Urinary bladder (tissue), 4 donors: Measurements from ENCODE around the gene PPP3CA. TPM values are rescaled to one million over a fixed set of nuclear protein-coding genes. Genes with fewer than 3 reads are reported as not detected.

Experiments used
- DNase-seq: peaks from one replicate; pipeline ENCODE4 v3.0.0-alpha.2; 2015; ENCODE audit errors: extremely low spot score
- H3K27ac ChIP-seq: one replicate; pipeline ENCODE4 v1.5.1; 2013; ENCODE audit warnings: low read depth, mild to moderate bottlenecking, moderate library complexity
- H3K36me3 ChIP-seq: one replicate; pipeline ENCODE4 v1.6.1; 2013; ENCODE audit warnings: mild to moderate bottlenecking, moderate library complexity; ENCODE audit not compliant: insufficient read depth
- H3K4me1 ChIP-seq: one replicate; pipeline ENCODE4 v1.6.1; 2013; ENCODE audit warnings: mild to moderate bottlenecking, moderate library complexity; ENCODE audit not compliant: insufficient read depth
- H3K4me3 ChIP-seq: one replicate; pipeline ENCODE4 v1.5.1; 2013; ENCODE audit warnings: low read depth, low read length
- WGBS: extraction: QIAGEN DNeasy Blood & Tissue Kit; methylation state at CpG from one replicate; pipeline ENCODE4 v1.1.7; 2013; 5-methylcytosine and 5-hydroxymethylcytosine counted together
- polyA plus RNA-seq: library from polyadenylated mRNA; stranded (reverse); fragments of 200-250 nt; gene quantifications from one replicate; pipeline ENCODE4 v1.2.3, GENCODE V29; 2013
- total RNA-seq: library from RNA; depleted of rRNA; stranded (reverse); fragments of >200 nt; gene quantifications from one replicate; pipeline ENCODE4 v1.2.3, GENCODE V29; 2014
- donor health status: healthy with polysubstance abuse.
- donor health status: healthy.

The PPP3CA gene
- total and polyA plus RNA-seq, 2 donors: 21.2 to 79.8 TPM

DNA sequence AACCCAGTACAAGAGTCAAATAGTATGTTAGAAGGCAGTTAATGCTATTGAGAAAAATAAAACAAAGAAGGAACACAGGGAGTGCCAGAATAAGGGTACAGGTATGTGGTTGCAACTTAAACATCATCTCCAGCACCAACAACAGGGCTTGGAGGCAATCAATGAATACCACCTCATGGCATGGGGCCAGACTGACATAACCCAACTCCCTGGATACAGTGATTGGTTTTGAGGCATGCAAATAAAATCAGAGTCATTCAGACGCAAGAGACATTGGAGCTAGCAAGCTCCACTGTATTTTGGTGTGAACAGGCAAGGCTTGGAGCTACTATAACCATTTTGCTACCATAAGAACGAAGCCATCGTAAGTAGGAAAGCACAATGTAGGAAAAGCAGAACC lies 56.7 kb downstream of the PPP3CA start:
- DNase-seq: no peak
- Histone ChIP-seq H3K27ac (no peak overlapping the region), H3K4me1 (peaks cover 1% of the 10 kb centered on the region), H3K36me3 (no peaks in the 10 kb centered on the region), H3K4me3 (no peak overlapping the region)
- WGBS: 95% methylated on average over 3 of the region's 3 CpGs

DNA sequence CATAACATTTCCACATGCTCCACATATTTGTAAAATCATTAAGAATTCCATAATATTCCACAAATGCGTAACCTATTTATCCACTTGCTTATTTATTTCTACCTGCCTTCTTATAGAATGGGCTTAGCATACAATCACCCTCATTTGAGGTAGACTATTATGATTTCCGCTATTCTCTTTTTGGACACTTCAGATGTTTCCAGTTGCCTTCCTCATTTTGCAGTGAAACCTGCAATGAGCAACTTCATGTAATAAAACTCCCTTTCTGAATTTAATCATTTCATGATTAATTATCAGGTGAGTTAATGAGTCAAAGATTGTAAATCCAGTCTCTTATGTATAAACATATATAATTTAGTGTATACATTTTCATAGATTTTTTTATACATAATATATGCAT lies 58.0 kb downstream of the PPP3CA start:
- 91% methylated on average over 2 of the region's 2 CpGs for WGBS
- H3K4me1 ChIP-seq: peaks cover 1% of the 10 kb centered on the region

DNA sequence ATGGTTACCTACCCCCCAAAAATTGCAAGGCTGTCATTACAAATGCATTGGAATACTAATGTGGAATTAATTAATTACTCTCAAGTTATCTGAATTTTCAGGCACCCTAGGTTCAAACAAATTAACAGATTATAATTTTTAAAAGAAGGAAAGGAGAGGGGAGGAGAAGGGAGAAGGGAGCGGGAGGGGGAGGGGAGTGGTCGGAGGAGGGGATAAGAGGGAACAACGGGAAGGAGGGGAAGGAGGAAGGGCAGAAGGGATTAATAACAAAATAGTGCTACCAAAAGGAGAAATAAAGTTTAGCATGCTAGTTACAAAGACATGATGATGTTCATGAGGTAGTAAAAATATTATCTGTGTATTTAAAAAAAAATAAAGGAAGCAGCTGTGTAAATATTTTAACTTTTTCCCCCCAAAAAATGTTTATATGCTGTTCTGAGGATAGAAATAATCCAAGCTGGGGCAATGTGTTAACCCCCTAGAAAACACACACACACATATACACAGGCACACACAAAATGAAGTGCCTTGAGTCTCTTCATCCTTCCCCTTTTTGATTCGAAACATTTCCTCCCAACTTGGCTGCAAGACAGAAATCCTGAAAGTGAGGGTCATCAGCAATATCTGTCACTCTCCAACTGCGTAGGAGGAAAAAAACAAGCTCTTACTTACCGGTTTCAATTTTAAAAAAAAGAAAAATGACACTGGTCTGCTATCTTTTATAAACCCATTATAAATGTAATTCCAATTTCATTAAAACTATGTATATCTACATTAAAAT lies 58.8 kb downstream of the PPP3CA start:
- 48% methylated on average over 6 of the region's 6 CpGs for WGBS
- Histone ChIP-seq H3K36me3 (no peaks in the 10 kb centered on the region), H3K4me3 (no peak overlapping the region)

More for the DNA sequence above, 58.0 kb downstream of the PPP3CA start:
- DNase-seq: no peak
- Histone ChIP-seq H3K27ac (no peak overlapping the region), H3K36me3 (no peaks in the 10 kb centered on the region), H3K4me3 (no peak overlapping the region)

GRCh38 chr4:101287324-101287723 lies 60.0 kb downstream of the PPP3CA start:
- no peaks in the 10 kb centered on the region for H3K36me3 ChIP-seq
- H3K4me1 ChIP-seq: peaks cover 1% of the 10 kb centered on the region
- H3K27ac ChIP-seq: no peak overlapping the region
- WGBS: 79% methylated on average over 2 of the region's 2 CpGs
- no peak overlapping the region for H3K4me3 ChIP-seq
- no peak for DNase-seq

More for the DNA sequence above, 58.8 kb downstream of the PPP3CA start:
- peaks cover 1% of the 10 kb centered on the region for H3K4me1 ChIP-seq
- DNase-seq: no peak
- no peak overlapping the region for H3K27ac ChIP-seq

DNA sequence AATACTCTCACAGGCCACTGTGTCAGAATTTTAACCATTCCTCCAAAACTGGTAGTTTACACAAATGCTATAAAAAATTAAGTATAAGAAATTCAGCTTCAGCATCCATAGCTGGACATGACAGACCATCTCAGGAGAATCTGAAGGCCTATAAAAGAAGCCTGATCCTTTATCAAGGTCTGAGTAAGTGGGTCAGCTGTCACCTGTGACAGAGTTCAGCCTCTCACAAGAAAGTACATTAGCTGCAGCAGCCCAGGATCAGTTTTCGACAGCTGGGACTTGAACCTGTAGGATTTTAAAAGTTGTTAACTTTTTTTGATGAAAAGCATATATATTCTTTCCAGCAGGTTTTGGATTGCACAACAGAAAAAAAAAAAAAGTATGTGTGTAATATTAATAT lies 60.7 kb downstream of the PPP3CA start:
- Histone ChIP-seq H3K27ac (no peak overlapping the region), H3K4me3 (no peak overlapping the region), H3K4me1 (peaks cover 1% of the 10 kb centered on the region), H3K36me3 (no peaks in the 10 kb centered on the region)
- DNase-seq: no peak
- WGBS: 89% methylated on average over 1 of the region's 1 CpG

GRCh38 chr4:101285985-101286384 lies 61.3 kb downstream of the PPP3CA start:
- Histone ChIP-seq H3K27ac (no peak overlapping the region), H3K4me1 (peaks cover 1% of the 10 kb centered on the region), H3K36me3 (no peaks in the 10 kb centered on the region), H3K4me3 (no peak overlapping the region)
- no peak for DNase-seq
- 90% methylated on average over 4 of the region's 4 CpGs for WGBS

DNA sequence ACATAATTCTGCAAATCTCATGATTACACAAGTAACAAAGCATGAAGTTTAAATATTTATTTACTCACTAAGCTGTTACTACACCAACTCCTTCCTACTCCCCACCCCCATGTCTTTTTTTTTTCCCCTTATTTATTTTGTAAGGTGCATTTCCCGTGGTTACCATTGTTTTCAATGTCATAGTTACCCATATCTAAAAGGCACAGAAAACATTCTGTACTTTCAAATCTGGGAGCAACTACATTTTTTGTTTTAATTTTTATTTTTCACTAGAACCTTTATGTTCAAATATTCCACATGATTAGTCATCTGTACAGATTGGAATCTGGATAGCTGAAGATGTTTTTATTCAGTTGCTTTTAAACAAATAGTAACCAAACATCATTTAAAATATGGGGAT lies 62.8 kb downstream of the PPP3CA start:
- DNase-seq: no peak
- no peak overlapping the region for H3K27ac ChIP-seq
- peaks cover 4% of the 10 kb centered on the region for H3K4me1 ChIP-seq
- no peaks in the 10 kb centered on the region for H3K36me3 ChIP-seq
- H3K4me3 ChIP-seq: no peak overlapping the region
- 57% methylated on average over 1 of the region's 1 CpG for WGBS

GRCh38 chr4:101283434-101283833 lies 63.9 kb downstream of the PPP3CA start:
- Histone ChIP-seq H3K4me3 (no peak overlapping the region), H3K4me1 (peaks cover 4% of the 10 kb centered on the region), H3K36me3 (no peaks in the 10 kb centered on the region), H3K27ac (no peak overlapping the region)
- no peak for DNase-seq
- WGBS: 95% methylated on average over 2 of the region's 2 CpGs

GRCh38 chr4:101282076-101282844 lies 65.1 kb downstream of the PPP3CA start:
- DNase-seq: no peak
- H3K27ac ChIP-seq: no peak overlapping the region
- WGBS: 89% methylated on average over 4 of the region's 4 CpGs
- no peaks in the 10 kb centered on the region for H3K36me3 ChIP-seq
- no peak overlapping the region for H3K4me3 ChIP-seq
- peaks cover 4% of the 10 kb centered on the region for H3K4me1 ChIP-seq

GRCh38 chr4:101280866-101281600 lies 66.3 kb downstream of the PPP3CA start:
- 89% methylated on average over 3 of the region's 3 CpGs for WGBS
- no peak overlapping the region for H3K27ac ChIP-seq
- H3K36me3 ChIP-seq: no peaks in the 10 kb centered on the region
- peaks cover 3% of the 10 kb centered on the region for H3K4me1 ChIP-seq
- H3K4me3 ChIP-seq: no peak overlapping the region
- DNase-seq: no peak

DNA sequence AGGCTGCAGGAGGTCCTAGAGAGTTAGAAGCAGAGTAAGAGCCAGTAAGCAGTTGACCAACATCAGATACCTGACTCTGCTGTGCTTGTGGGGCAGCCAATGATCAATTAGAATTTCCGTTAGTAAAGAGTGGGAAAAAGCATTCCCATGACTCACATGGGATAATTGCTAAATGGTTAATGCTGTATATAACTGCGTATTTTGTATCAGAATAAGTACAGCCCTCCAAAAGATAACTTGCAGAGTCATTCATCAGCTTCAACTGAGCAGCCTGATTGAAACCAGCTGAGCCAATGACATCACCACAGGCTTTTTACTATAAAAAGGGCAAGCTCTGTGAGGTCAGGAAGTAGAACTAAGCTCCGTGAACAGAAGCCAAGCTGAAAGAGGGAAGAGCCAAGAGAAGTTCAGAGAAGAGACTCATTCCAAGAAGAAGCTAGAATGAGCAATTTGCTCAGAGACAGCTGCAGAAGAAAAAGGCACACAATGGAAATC lies 67.9 kb downstream of the PPP3CA start:
- no peak overlapping the region for H3K27ac ChIP-seq
- H3K4me3 ChIP-seq: no peak overlapping the region
- 33% methylated on average over 3 of the region's 3 CpGs for WGBS
- H3K36me3 ChIP-seq: no peaks in the 10 kb centered on the region
- peak; percentile 18 for DNase-seq
- H3K4me1 ChIP-seq: peaks cover 2% of the 10 kb centered on the region

GRCh38 chr4:101277671-101278070 lies 69.7 kb downstream of the PPP3CA start:
- no peaks in the 10 kb centered on the region for H3K36me3 ChIP-seq
- no peak overlapping the region for H3K27ac ChIP-seq
- 53% methylated on average over 1 of the region's 1 CpG for WGBS
- no peak overlapping the region for H3K4me3 ChIP-seq
- no peak for DNase-seq
- peaks cover 2% of the 10 kb centered on the region for H3K4me1 ChIP-seq

DNA sequence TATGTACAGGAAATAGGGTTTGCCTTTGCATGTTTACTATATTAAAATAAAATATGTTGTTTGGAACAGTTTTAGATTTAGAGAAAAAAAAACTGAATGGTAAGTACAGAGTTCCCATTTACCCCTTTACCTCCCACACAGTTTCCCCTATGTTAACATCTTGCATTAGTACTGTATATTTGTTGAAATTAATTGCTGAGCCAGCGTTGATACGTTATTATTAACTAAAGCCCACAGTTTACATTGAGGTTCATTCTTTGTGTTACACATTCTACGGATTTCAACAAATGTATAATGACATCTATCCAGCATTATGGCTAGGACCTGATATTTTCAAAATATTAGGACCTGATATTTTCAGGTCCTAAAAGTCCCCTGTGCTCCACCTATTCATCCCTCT lies 70.7 kb downstream of the PPP3CA start:
- no peak for DNase-seq
- WGBS: 86% methylated on average over 3 of the region's 3 CpGs
- Histone ChIP-seq H3K36me3 (no peaks in the 10 kb centered on the region), H3K4me1 (peaks cover 2% of the 10 kb centered on the region), H3K4me3 (no peak overlapping the region), H3K27ac (no peak overlapping the region)
